ENCODE results near the gene CHAC1. TPM values are rescaled to one million over a fixed set of nuclear protein-coding genes. Genes with fewer than 3 reads are reported as not detected.
A peak's percentile ranks its signal among the peaks of the same experiment; 100 is the strongest.
"Not testable (repeated sequence)": the region's sequence is repeated elsewhere in the genome, so short reads cannot be mapped to it uniquely, and the experiment has no call there.

Gene CHAC1
- total RNA-seq, 1 donor from 2014 or later = 14.3 TPM

- no peak for TF ChIP-seq CTCF (conservative IDR thresholded peaks at IDR 0.05; ENCODE audit: low read depth, low read length)
- DNase-seq (ENCODE audit: low read depth) = no peak
- H3K4me3 ChIP-seq (ENCODE audit: low read depth, low read length) = peak overlapping the region; percentile 73
Observed at GRCh38 chr15:40952301-40952900, 870 bp upstream of the CHAC1 start.

- peak overlapping the region; percentile 73 for H3K4me3 ChIP-seq (ENCODE audit: low read depth, low read length)
- TF ChIP-seq CTCF (conservative IDR thresholded peaks at IDR 0.05; ENCODE audit: low read depth, low read length) = no peak
- DNase-seq (ENCODE audit: low read depth) = no peak
Observed at GRCh38 chr15:40953713-40954074, 423 bp downstream of the CHAC1 start.

- peak overlapping the region; percentile 73 for H3K4me3 ChIP-seq (ENCODE audit: low read depth, low read length)
- not testable (repeated sequence) for DNase-seq (ENCODE audit: low read depth)
Observed at GRCh38 chr15:40954158-40954848, 1.0 kb downstream of the CHAC1 start.

- no peak overlapping the region for H3K4me3 ChIP-seq (ENCODE audit: low read depth, low read length)
- DNase-seq (ENCODE audit: low read depth) = no peak
- no peak for TF ChIP-seq CTCF (conservative IDR thresholded peaks at IDR 0.05; ENCODE audit: low read depth, low read length)
Observed at GRCh38 chr15:40955141-40955903, 2.1 kb downstream of the CHAC1 start.

GRCh38 chr15:40955930-40956540 lies 2.8 kb downstream of the CHAC1 start:
- no peak for TF ChIP-seq CTCF (conservative IDR thresholded peaks at IDR 0.05; ENCODE audit: low read depth, low read length)
- no peak for DNase-seq (ENCODE audit: low read depth)
- H3K4me3 ChIP-seq (ENCODE audit: low read depth, low read length) = no peak overlapping the region

- no peak for TF ChIP-seq CTCF (conservative IDR thresholded peaks at IDR 0.05; ENCODE audit: low read depth, low read length)
- no peak overlapping the region for H3K4me3 ChIP-seq (ENCODE audit: low read depth, low read length)
- DNase-seq (ENCODE audit: low read depth) = no peak
Observed at GRCh38 chr15:40956541-40956982, 3.3 kb downstream of the CHAC1 start.

GRCh38 chr15:40957041-40957555 lies 3.8 kb downstream of the CHAC1 start:
- DNase-seq (ENCODE audit: low read depth) = no peak
- no peak overlapping the region for H3K4me3 ChIP-seq (ENCODE audit: low read depth, low read length)
- no peak for TF ChIP-seq CTCF (conservative IDR thresholded peaks at IDR 0.05; ENCODE audit: low read depth, low read length)
